ENCODE results near the gene PRELID1.
"Not testable (repeated sequence)": the region's sequence is repeated elsewhere in the genome, so short reads cannot be mapped to it uniquely, and the experiment has no call there.

DNA sequence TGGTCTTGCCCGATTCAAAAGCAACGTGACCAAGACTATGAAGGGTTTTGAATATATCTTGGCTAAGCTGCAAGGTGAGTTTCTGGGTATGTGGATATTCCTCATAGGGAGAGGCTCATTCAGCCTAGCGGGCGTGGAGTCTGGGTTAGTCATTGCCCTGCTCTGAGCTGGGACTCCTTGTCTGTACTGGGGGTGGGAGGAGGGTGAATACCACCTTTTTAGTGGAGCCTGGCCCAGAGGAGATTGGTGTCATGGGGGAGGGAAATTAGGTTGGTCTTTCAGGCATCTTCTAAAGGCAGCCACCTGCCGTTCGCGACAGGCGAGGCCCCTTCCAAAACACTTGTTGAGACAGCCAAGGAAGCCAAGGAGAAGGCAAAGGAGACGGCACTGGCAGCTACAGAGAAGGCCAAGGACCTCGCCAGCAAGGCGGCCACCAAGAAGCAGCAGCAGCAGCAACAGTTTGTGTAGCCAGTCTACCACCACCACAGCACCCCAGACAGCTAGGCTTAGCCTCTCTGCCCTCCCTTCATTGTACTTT, 2.6 kb downstream of the PRELID1 start:
- TF ChIP-seq POLR2AphosphoS5 (IDR thresholded peaks at IDR 0.05; ENCODE audit: insufficient read depth, low read depth, low read length); POLR2A (IDR thresholded peaks at IDR 0.05; ENCODE audit: low read depth, low read length); EZH2 (IDR thresholded peaks at IDR 0.05; ENCODE audit: borderline replicate concordance, low read depth, low read length, severe bottlenecking); GATA2 (IDR thresholded peaks at IDR 0.05; ENCODE audit: insufficient read depth, insufficient read length, low read depth, low read length); MYC (IDR thresholded peaks at IDR 0.05; ENCODE audit: low read depth, low read length); JUN (IDR thresholded peaks at IDR 0.05; ENCODE audit: borderline replicate concordance, insufficient read depth, insufficient read length, low read depth); FOS (IDR thresholded peaks at IDR 0.05; ENCODE audit: borderline replicate concordance, insufficient read depth, low read length): not testable (repeated sequence)
- TF ChIP-seq, protein P1, sequence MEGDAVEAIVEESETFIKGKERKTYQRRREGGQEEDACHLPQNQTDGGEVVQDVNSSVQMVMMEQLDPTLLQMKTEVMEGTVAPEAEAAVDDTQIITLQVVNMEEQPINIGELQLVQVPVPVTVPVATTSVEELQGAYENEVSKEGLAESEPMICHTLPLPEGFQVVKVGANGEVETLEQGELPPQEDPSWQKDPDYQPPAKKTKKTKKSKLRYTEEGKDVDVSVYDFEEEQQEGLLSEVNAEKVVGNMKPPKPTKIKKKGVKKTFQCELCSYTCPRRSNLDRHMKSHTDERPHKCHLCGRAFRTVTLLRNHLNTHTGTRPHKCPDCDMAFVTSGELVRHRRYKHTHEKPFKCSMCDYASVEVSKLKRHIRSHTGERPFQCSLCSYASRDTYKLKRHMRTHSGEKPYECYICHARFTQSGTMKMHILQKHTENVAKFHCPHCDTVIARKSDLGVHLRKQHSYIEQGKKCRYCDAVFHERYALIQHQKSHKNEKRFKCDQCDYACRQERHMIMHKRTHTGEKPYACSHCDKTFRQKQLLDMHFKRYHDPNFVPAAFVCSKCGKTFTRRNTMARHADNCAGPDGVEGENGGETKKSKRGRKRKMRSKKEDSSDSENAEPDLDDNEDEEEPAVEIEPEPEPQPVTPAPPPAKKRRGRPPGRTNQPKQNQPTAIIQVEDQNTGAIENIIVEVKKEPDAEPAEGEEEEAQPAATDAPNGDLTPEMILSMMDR (IDR thresholded peaks at IDR 0.05; ENCODE audit: extremely low read depth in 1 of 2, insufficient read depth in 1 of 2, low read depth in 1 of 2, low read length in 2 of 2) = not testable (repeated sequence)
- TF ChIP-seq, protein P2, sequence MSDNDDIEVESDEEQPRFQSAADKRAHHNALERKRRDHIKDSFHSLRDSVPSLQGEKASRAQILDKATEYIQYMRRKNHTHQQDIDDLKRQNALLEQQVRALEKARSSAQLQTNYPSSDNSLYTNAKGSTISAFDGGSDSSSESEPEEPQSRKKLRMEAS (IDR thresholded peaks at IDR 0.05; ENCODE audit: insufficient read depth, insufficient read length) = not testable (repeated sequence)
